Tongue (tissue), 2 donors: ENCODE measurements around the gene PARG. TPM values are rescaled to one million over a fixed set of nuclear protein-coding genes. Genes with fewer than 3 reads are reported as not detected.
"Not testable (repeated sequence)": the region's sequence is repeated elsewhere in the genome, so short reads cannot be mapped to it uniquely, and the experiment has no call there.

Experiments used
- DNase-seq: peaks from one replicate; pipeline ENCODE4 v3.0.0-alpha.2; 2015
- total RNA-seq: library from RNA; depleted of rRNA; stranded (reverse); fragments of >200 nt; gene quantifications from one replicate; pipeline ENCODE4 v1.2.3, GENCODE V29; 2014

Gene PARG
- total RNA-seq, 1 donor from 2014 or later = 44.0 TPM

DNA sequence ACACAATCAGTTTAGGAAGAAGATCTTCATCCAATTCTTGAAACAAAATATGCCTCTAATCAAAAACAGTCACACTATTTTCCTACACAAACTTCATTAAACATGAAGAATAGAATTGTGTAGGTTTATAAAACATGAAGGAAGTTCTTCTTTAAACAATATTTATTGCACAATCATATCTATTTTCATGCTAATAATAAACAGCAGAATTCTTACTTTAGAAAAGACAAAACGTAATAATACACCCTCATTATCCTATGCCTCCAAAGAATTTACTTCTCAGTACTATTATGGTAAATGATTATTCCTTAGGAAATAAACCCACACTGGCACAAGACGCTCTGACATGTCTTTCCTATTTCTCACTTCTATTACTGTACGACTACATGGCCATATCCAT is 41.4 kb downstream of the PARG start:
- DNase-seq = not testable (repeated sequence)

DNA sequence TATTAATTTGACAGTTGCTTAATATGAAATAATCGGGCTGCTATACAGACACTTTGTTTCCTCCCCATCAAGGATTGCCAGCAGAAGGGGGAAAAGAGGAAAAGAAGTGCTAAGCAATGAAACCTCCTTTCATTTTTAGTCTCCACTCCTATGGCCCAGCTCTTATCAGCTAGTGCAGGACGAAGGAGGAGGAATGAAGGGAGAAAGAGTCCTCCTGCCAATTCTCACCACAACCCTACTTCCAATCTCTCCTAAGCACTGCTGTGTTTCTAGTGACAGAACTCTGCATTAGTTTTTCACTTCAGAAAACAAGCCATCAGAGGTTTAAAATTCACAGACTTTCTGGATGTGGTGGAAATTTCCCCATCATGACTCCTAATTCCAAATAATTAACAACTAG is 41.8 kb downstream of the PARG start:
- DNase-seq = not testable (repeated sequence)

DNA sequence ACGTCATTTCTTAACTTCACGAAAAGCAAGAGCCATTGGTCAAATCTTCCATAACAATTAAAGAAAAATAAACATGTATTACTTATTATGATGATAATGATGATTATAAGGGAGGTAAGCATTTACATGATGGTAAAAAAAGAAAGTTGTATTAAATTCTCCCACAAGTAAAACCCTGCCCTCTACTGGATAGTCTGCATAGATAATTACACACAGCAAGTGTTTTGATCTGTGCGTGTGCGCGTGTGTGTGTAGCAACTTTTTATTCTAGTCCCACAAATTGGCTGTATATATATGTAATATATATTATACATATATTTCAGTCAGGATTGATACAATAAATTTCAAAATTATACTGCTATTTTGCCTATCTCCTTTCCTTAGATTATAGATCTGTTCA is 51.8 kb downstream of the PARG start:
- not testable (repeated sequence) for DNase-seq

DNA sequence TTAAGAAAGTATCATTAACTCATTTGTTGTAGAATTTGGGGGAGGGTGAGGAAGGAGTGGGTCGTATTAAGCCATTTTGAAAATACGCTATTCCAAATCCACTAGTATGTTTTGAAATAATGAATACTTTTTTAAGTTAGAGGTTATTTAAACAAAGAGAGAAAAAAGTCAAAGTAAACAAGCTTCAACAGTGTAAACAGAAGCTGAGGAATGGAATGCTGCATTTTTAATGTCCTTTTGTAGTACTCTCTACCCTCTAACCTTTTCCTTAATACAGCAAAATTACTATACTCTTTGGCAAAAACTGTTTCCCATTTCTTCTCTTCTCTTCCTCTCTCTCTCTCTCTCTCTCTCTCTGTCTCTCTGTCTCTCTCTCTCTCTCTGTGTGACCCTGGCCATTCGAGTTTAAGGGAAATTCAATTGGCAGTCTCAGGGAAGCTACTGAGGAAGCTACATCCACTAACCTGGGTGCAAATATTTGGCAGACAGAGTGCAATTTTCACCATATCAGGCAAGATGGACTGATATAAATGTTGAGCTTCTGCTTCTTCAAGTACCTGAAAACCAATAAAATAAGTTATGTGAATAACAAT is 57.0 kb downstream of the PARG start:
- DNase-seq = not testable (repeated sequence)

DNA sequence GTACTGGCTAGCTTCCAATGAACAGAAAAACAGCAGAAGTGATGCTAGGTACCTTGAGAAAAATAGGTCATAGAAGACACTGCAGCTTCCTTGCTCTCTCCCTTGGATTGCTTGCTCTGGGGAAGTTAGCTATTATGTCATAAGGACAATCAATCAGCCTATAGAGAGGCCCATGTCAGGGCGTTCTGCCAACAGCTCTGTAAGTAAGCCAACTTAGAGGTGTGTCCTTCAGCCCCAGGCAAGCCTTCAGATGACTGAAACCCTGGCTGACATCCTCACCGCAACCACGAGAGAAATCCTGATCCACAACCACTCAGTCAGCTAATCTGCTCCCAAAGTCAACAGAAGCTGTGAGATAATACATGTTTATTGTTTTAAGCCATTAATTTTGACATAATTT is 58.0 kb downstream of the PARG start:
- DNase-seq = not testable (repeated sequence)

DNA sequence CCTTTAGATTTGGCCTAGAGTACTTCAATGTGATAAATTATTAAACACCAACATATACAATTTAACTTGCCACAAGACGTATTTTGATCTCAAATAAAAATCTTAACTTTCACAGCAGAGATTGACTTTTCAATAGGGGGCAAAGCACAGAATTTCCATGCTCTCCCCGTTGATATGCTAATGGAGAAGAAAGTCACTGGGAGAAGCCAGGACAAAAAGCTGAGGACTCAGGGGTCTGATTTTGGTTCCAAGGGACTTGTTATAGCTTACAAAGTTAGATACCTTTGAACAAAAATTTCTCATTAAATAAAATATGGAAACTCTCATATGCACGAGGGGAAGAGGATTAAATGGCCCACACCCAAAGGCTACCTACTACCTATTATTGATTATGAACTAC is 59.5 kb downstream of the PARG start:
- not testable (repeated sequence) for DNase-seq

DNA sequence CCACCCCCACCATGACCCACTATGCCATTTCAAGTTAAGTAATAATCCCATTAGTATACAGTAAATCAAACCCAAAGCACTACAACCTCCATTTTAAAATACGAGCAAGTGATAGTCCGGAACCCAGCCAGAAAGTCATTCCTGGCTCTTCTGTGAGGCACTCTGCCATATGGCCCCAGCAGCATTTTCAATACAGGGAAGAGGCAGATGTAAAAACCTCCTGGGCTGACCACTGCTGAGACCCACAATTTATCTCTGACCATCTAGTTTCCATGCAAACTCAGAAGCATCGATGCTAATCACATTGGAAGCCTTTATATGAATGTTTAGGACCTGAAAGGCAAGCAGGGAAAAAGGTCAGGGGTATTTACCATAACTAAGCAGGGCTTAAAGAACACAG is 69.1 kb downstream of the PARG start:
- DNase-seq = not testable (repeated sequence)

DNA sequence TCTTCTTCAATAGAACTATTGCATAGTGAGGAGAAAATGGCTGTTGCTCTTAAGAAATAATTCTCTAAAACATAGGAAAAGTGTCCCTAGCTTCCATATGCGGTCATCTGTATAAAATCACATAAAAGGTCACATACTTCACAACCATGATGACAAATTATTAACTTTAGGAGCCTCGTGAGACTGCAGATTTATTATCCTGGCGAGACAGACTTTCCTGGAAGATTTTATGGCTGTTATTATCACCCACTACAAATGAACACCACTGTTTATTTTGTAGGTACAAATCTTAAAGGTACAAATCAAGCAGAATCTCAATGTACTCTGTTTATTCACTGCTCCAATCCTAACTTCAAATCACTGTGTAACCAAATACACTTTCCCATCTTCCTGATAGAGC is 70.4 kb downstream of the PARG start:
- DNase-seq = not testable (repeated sequence)

DNA sequence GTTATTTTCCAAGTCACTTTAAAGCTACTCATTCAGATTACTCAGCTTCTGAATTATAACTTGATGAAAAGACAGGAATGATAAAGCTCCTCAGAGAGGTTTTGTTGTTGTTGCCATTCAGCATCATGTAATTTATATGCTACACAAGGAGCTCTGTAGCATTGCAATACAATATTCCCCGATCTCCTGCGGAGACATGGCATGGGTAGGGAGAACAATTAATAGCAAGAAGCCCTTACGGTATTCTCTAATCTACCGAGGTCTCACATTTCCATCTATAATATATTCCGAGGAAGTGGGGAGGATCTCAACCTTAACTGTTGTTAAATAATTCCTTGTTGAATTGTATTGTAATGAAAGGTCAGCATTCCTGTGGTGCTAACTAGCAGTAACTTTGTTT is 81.9 kb downstream of the PARG start:
- not testable (repeated sequence) for DNase-seq

DNA sequence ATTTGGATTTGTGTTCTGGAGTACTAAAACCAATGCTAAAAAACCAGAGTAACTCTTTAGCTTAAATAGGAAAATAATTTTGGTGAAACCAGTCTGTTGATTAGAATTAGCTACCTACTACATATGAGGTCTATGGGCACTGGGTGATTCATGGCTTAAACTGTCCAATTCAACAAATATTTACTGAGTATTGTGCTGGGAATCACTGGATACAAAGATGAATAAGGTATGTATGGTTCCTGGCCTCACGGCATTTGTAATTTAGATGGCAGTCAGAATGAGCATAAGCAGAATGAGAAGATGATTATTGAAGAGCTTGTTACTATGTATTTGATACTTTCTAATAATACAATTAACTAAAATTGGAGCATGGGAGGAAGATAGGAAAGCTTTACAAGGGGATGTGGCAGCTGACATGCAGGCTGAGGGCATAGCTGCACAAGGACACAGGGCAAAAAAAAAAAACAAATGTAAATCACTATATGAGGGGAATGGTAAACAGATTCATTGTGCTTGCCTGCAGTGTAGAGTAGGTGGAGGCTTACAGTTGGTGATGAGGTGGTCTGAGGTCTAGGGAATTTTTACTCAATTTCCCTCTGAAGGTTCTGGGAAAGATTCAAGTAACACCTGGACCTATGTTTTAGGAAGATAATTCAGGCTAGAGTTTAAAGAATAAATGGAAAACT is 83.0 kb downstream of the PARG start:
- not testable (repeated sequence) for DNase-seq

DNA sequence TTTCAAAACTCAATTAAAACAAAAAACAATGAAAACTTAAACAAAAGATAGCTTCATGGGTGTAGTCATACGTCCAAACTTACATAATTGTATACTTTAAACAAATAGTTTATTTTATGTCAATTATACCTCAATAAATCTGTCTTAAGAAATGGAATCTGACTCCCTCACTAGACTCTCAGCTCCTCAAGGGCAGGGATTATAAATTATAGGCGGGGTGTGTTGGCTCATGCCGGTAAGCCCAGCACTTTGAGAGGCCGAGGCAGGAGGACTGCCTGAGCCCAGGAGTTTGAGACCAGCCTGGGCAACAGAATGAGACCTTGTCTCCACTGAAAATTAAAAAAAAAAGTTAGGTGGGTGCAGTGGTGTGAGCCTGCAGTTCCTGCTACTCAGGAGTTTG is 92.3 kb downstream of the PARG start:
- not testable (repeated sequence) for DNase-seq

DNA sequence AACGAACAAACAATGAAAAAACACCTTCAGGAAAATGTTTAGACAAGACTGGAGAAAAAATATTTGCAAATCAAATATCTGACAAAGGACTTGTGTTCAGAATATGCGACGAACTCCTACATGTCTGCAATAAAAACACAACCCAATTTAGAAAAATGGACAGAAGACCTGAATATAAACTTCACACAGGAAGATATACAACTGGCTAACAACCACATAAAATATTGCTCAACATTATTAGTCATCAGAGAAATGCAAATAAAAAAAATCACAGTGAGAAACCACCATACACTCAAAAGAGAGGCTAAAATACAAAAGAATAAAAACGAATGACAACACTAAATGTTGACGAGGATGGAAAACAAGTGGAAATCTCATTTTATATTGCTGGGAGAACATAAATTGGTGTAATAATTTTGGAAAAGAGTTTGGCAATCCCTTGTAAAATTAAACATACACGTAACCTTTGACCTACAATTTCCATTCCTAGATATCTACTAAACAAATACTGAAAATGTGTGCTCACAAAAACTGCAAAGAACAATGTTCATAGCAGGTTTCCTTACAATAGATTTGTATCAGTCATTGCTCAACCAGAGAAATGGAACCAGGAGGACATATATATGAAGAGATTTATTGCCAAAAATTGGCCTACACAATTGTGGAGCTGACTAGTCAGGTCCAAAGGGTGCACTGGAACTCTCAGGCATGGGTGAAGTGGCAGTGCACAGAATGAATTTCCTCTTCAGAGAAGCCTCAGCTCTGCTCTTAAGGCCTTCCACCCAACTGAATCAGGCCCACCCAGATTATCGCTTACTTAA is 96.8 kb downstream of the PARG start:
- DNase-seq = no peak

DNA sequence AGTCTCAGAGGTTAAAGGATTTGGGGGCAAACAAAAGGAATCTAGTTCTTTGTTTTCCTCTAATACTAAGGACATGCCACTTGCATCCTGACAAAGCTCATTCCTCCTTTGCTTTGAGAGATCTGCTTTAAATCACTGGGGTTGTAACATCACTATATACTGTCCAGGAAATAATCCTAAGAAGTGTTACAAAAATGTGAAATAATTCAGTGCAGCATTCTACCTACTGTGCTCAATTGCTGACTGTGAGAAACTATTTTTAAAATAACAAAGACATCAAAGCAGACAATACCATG is 99.5 kb downstream of the PARG start:
- DNase-seq = not testable (repeated sequence)

DNA sequence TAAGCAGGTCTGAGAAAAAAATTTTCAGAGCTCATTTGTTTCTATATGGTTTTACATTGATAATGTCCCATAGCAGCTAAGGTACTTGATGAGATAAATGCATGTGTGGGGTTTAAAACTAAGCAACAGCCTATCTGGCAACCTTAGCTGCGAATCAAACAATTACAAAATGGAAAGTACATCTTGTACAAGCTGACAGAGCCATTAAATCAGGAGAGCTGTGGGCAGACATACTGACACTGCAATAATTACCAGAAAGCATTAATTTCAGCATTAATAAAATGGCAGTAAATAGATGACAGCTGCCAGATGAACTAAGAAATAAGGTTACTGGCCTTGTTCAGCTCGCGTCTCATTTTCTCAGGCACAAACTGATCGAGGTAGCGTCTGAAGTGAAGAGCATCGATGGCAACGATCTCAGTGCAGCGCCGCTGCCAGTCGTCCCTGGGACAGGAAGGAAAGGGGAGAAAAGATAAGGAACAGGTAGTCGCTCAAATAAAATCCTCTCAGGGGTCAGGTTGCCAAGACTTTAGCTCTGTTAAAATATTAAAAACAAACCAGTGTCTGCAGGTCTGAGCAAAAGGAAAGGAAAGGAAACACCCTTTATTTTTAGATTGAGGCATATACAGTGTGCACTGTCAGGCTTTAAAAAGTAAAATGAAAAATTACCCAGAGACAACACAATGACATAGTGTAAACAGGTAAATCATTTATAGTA is 100.1 kb downstream of the PARG start:
- no peak for DNase-seq

DNA sequence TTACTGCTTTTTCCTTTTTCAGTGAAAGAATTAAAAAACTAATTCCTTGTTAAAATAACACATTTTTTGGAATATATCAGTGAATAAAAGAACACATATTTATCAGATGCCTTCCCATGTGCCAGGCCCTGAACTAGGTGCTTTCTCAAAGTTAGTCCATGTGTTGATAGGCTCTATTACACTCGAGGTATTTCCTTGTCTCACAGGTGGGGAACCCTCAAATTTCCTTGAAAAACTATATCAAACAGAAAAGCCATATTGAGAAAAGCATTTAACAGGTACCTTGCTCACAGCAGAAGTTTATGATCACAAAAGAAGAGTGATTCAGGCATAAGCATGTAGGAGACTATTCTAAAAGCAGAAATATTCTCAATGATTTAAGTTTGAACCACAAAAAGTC is 104.1 kb downstream of the PARG start:
- DNase-seq = no peak

DNA sequence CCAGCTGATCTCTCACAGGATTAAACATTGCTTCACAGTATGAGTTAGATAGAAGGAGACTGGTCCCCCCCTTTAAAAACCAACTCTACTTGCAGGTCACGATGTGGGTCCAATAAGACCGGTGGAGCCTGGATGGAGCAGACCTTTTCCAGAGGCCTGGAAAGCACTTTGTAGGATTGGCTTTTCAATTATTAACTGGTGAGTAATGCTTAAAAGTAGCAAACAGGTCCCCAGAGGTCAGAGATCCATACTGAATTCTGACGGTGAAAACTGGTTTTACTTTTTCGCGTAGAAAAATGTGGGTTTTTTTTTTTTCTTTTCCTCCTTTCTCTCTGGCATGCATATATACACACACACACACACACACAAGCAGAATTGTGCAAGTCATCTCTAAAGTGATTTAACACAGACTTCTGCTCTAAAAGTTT is 104.8 kb downstream of the PARG start:
- DNase-seq = no peak

DNA sequence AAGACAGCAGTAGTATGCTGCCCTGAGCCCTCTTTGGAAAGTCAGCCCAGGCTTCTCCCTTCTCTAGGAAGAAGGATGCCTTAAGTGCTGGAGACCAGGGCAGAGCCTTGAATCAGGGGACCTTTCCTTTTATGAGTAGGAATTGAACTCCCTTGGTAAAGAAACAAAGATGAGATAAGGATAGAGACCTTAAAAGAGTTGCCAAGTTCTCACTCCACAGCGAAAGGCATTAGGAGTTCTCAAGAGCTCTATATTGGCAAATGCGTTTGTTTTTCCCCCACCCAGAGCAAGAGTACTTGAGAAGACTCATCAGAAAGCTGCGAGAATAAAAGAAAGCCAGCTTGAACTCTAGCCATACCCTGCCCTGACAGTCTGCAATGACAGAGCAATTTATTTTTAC is 106.9 kb downstream of the PARG start:
- DNase-seq = no peak

DNA sequence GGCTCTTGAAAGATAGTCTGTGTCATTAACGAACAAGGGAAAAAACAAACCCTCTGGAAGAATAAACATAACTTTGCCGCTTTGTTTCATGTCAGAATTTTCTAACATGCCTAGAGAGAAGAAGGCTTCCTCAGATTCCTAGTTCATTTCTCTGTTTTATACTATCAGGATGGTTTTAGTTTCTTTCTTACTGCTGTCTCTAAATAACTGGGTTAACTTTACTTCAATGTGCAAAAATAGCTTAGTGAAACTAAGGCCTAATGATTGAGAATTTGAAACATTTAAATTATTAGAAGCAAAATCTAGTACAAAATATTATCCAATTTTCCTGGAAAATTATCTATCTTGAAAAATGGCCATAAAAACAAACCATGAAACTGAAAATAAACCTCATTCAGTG is 107.6 kb downstream of the PARG start:
- DNase-seq = no peak

DNA sequence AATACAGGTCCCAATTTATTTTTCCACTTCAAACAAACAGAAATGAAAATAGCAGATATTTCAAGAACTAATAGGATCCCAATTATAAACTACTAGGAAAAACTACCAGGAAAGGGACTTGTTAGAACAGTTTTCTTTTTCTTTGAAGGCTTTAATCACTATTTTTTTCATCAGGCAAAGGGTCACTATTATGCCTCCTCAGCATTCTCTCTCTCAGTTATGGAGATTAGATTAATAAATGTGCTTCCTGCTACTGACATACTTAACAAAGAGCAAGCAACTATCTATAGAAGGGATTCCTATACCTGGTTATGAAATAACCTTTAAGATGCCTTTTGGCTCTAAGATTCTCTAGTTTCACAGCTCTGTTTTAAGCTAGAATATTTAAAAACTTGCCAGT is 108.7 kb downstream of the PARG start:
- DNase-seq = no peak

DNA sequence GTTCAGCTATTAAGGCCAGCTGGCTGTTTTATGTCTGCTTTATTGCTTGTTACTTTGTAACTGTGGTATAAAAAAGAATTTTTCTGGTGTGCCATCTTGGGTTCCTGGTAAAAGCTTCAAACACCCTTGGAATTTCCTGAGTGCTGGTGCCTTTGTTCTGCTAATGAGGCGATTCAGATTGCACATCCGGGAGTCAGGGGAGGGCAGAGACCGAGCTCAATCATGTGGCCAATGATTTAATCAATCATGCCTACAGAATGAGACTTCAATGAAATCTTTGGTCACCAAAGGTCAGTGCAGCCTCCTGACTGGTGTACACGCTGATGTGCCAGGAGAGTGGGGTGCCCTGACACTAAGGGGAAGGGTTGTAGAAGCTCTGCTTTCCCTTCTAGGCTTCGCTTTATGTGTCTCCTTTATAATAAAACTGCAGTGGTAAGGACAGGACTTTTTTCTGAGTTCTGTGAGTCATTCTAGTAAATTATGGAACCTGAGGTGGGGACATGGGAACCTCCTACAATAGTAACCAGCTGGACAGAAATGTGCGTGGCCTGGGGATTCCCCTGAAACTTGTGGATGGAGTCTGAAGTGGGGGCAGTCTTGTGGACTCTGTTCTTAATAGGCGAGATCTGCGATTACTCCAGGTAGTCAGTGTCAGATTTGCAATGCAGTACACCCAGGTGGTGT is 110.3 kb downstream of the PARG start:
- DNase-seq = no peak

DNA sequence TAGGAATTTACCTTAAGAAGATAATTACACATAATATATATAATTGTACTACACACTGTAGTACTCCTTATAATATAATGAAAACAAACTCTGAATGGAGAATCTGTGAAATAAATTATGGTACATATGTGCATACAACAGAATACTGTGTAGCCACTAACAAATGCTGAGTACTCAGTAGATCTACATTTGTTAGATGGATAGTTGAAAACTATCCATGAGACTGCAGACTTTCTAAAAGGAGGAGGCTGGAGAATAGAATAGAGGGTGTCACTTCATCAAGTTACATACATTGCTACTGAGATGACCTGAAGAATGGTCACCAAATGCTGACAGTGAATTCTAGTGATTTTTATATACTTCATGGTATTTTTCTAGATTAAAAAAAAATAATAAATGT is 111.0 kb downstream of the PARG start:
- no peak for DNase-seq

DNA sequence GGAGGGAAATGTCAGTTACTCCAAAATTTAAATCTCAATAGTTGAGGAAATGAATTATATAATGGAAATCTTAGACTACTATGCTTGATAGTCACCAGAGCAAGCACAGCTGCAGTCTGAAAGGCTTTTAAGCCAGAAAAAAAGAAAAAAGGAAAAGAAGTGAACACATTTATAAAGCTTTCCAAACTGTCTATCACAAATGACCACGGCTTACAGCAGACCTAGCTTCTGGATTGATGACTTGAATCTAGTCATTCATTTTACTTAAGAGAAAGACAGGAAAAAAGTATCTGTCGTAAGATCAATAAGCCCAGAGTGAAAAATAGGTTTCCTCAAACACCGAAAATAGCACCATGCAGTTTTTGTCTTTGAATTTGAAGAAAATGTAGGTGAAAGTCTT is 111.8 kb downstream of the PARG start:
- no peak for DNase-seq
